Liver (tissue), 9 donors: ENCODE data around the gene ITGB1BP1. TPM values are rescaled to one million over a fixed set of nuclear protein-coding genes. Genes with fewer than 3 reads are reported as not detected.

Source experiments
- DNase-seq: peaks from one replicate; pipeline ENCODE4 v3.0.0-alpha.2; 2017; ENCODE audit warnings: low spot score
- H3K27ac ChIP-seq, 2 donors: one replicate each; pipeline ENCODE4 v1.7.0; 2013; ENCODE audit warnings: inconsistent platforms in 2 of 2, low read length in 2 of 2, control low read depth in 1 of 2, low read depth in 1 of 2, mild to moderate bottlenecking in 1 of 2
- H3K27me3 ChIP-seq, 4 donors: one replicate each; pipeline versions ENCODE4 v1.6.1 to v1.7.0; 2013; ENCODE audit warnings: low read length in 3 of 4, inconsistent platforms in 1 of 4, mild to moderate bottlenecking in 1 of 4, moderate library complexity in 1 of 4; ENCODE audit not compliant: control insufficient read depth in 4 of 4, insufficient read depth in 4 of 4
- H3K36me3 ChIP-seq, 4 donors: one replicate each; pipeline versions ENCODE4 v1.6.1 to v1.7.0; 2013; ENCODE audit warnings: low read length in 3 of 4, mild to moderate bottlenecking in 3 of 4, low read depth in 1 of 4, moderate library complexity in 1 of 4; ENCODE audit not compliant: control insufficient read depth in 4 of 4, insufficient read depth in 3 of 4
- H3K4me1 ChIP-seq, 4 donors: one replicate each; pipeline versions ENCODE4 v1.6.1 to v1.7.0; 2013; ENCODE audit warnings: low read length in 3 of 4, mild to moderate bottlenecking in 3 of 4, moderate library complexity in 1 of 4; ENCODE audit not compliant: control insufficient read depth in 4 of 4, insufficient read depth in 4 of 4
- H3K4me3 ChIP-seq, 3 donors: one replicate each; pipeline versions ENCODE4 v1.6.1 to v1.7.0; 2013; ENCODE audit warnings: low read length in 3 of 3, control low read depth in 1 of 3, low read depth in 1 of 3, mild to moderate bottlenecking in 1 of 3
- H3K9ac ChIP-seq, 2 donors: one replicate each; pipeline ENCODE4 v1.7.0; 2013; ENCODE audit warnings: low read length in 2 of 2, mild to moderate bottlenecking in 2 of 2, moderate library complexity in 2 of 2, control low read depth in 1 of 2, low read depth in 1 of 2
- H3K9me3 ChIP-seq, 4 donors: one replicate each; pipeline versions ENCODE4 v1.6.1 to v1.7.0; 2013; ENCODE audit warnings: low read length in 3 of 4; ENCODE audit not compliant: control insufficient read depth in 4 of 4
- EGR1 ChIP-seq, 2 donors: IDR thresholded peaks; 2 replicates each; pipeline ENCODE4 v1.6.1; 2016 to 2018; ENCODE audit warnings: antibody characterized with exemption in 2 of 2, low read depth in 2 of 2
- FOXA1 ChIP-seq: IDR thresholded peaks from 2 replicates; pipeline ENCODE4 v1.6.1; 2016; ENCODE audit warnings: antibody characterized with exemption
- FOXA2 ChIP-seq: IDR thresholded peaks from 2 replicates; pipeline ENCODE4 v1.6.1; 2016; ENCODE audit warnings: antibody characterized with exemption
- GABPA ChIP-seq, 2 donors: IDR thresholded peaks in 1 of 2; conservative IDR thresholded peaks in 1 of 2; 2 replicates each; pipeline ENCODE4 v1.6.1; 2016; ENCODE audit warnings: antibody characterized with exemption in 2 of 2, mild to moderate bottlenecking in 1 of 2, moderate library complexity in 1 of 2
- HNF4A ChIP-seq, 2 donors: conservative IDR thresholded peaks; 2 replicates each; pipeline ENCODE4 v1.6.1; 2016; ENCODE audit warnings: antibody characterized with exemption in 2 of 2, mild to moderate bottlenecking in 2 of 2
- HNF4G ChIP-seq: IDR thresholded peaks from 2 replicates; pipeline ENCODE4 v1.6.1; 2016; ENCODE audit warnings: antibody characterized with exemption
- JUND ChIP-seq, 2 donors: IDR thresholded peaks; 2 replicates each; pipeline ENCODE4 v1.6.1; 2016; ENCODE audit warnings: antibody characterized with exemption in 2 of 2
- NR2F2 ChIP-seq: IDR thresholded peaks from 2 replicates; pipeline ENCODE4 v1.6.1; 2016; ENCODE audit warnings: antibody characterized with exemption
- RAD21 ChIP-seq, 2 donors: IDR thresholded peaks; 2 replicates each; pipeline ENCODE4 v1.6.1; 2016; ENCODE audit warnings: antibody characterized with exemption in 2 of 2, mild to moderate bottlenecking in 2 of 2
- RXRA ChIP-seq, 2 donors: IDR thresholded peaks; 2 replicates each; pipeline ENCODE4 v1.6.1; 2017 to 2018; ENCODE audit warnings: antibody characterized with exemption in 2 of 2, mild to moderate bottlenecking in 1 of 2
- SP1 ChIP-seq: IDR thresholded peaks from 2 replicates; pipeline ENCODE4 v1.6.1; 2018; ENCODE audit warnings: antibody characterized with exemption, mild to moderate bottlenecking
- TAF1 ChIP-seq: conservative IDR thresholded peaks from 2 replicates; pipeline ENCODE4 v1.6.1; 2016; ENCODE audit warnings: antibody characterized with exemption, mild to moderate bottlenecking
- YY1 ChIP-seq: IDR thresholded peaks from 2 replicates; pipeline ENCODE4 v1.6.1; 2016; ENCODE audit warnings: antibody characterized with exemption, mild to moderate bottlenecking
- ZBTB33 ChIP-seq: IDR thresholded peaks from 2 replicates; pipeline ENCODE4 v1.6.1; 2016; ENCODE audit warnings: antibody characterized with exemption
- WGBS: extraction: QIAGEN DNeasy Blood & Tissue Kit; methylation state at CpG from one replicate; pipeline ENCODE4 v1.1.7; 2013; 5-methylcytosine and 5-hydroxymethylcytosine counted together
- polyA plus RNA-seq, 2 donors: library from polyadenylated mRNA; stranded (reverse) in 1 of 2; unstranded in 1 of 2; fragments of 200-250 nt in 1 of 2; fragments of >200 nt in 1 of 2; fragmentation: Nextera tagmentation in 1 of 2; extraction: Ambion mirVana in 1 of 2; gene quantifications; one replicate each; pipeline versions ENCODE4 v1.2.1 to v1.2.3, GENCODE V29; 2013 to 2015
- total RNA-seq, 2 donors: library from RNA; depleted of rRNA; stranded (reverse); fragments of >200 nt; gene quantifications; one replicate each; pipeline ENCODE4 v1.2.3, GENCODE V29; 2014
- TF ChIP-seq, protein P1 (sequence below): IDR thresholded peaks from 2 replicates; pipeline ENCODE4 v1.6.1; 2016; ENCODE audit warnings: antibody characterized with exemption, mild to moderate bottlenecking
- TF ChIP-seq, protein P2 (sequence below): fragments of 150-350 bp; IDR thresholded peaks from 2 replicates; pipeline ENCODE4 v1.5.1; 2017; ENCODE audit warnings: improper control_type of control experiment, low read depth, low read length; ENCODE audit not compliant: missing input control
- TF ChIP-seq, protein P3 (sequence below): IDR thresholded peaks from 2 replicates; pipeline ENCODE4 v1.6.1; 2016; ENCODE audit warnings: antibody characterized with exemption
- TF ChIP-seq, protein P4 (sequence below): IDR thresholded peaks from 2 replicates; pipeline ENCODE4 v1.6.1; 2016; ENCODE audit warnings: antibody characterized with exemption
- donor health status: healthy.
- donor health status: healthy.
- donor health status: healthy.
- donor health status: healthy.
- donor health status: healthy.

ITGB1BP1 gene
- total and polyA plus RNA-seq, 4 donors: 6.6 to 30.9 (median 13.7) TPM

GRCh38 chr2:9382604-9383235 lies 40.6 kb downstream of the ITGB1BP1 start:
- Histone ChIP-seq H3K27ac (no peak overlapping the region), H3K4me1 (no peaks in the 10 kb centered on the region), H3K9ac (no peak overlapping the region), H3K27me3 (no peaks in the 10 kb centered on the region), H3K36me3 (no peaks in the 10 kb centered on the region), H3K4me3 (no peak overlapping the region), H3K9me3 (no peaks in the 10 kb centered on the region)
- DNase-seq: no peak
- TF ChIP-seq, protein P1, sequence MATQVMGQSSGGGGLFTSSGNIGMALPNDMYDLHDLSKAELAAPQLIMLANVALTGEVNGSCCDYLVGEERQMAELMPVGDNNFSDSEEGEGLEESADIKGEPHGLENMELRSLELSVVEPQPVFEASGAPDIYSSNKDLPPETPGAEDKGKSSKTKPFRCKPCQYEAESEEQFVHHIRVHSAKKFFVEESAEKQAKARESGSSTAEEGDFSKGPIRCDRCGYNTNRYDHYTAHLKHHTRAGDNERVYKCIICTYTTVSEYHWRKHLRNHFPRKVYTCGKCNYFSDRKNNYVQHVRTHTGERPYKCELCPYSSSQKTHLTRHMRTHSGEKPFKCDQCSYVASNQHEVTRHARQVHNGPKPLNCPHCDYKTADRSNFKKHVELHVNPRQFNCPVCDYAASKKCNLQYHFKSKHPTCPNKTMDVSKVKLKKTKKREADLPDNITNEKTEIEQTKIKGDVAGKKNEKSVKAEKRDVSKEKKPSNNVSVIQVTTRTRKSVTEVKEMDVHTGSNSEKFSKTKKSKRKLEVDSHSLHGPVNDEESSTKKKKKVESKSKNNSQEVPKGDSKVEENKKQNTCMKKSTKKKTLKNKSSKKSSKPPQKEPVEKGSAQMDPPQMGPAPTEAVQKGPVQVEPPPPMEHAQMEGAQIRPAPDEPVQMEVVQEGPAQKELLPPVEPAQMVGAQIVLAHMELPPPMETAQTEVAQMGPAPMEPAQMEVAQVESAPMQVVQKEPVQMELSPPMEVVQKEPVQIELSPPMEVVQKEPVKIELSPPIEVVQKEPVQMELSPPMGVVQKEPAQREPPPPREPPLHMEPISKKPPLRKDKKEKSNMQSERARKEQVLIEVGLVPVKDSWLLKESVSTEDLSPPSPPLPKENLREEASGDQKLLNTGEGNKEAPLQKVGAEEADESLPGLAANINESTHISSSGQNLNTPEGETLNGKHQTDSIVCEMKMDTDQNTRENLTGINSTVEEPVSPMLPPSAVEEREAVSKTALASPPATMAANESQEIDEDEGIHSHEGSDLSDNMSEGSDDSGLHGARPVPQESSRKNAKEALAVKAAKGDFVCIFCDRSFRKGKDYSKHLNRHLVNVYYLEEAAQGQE: no peak
- TF ChIP-seq YY1: no peak
- TF ChIP-seq TAF1: no peak
- TF ChIP-seq FOXA1: no peak
- TF ChIP-seq RAD21 (IDR thresholded peaks at IDR 0.05): no peak
- TF ChIP-seq HNF4A (conservative IDR thresholded peaks at IDR 0.05): no peak
- TF ChIP-seq HNF4G: no peak
- no peak for TF ChIP-seq NR2F2
- TF ChIP-seq, protein P2, sequence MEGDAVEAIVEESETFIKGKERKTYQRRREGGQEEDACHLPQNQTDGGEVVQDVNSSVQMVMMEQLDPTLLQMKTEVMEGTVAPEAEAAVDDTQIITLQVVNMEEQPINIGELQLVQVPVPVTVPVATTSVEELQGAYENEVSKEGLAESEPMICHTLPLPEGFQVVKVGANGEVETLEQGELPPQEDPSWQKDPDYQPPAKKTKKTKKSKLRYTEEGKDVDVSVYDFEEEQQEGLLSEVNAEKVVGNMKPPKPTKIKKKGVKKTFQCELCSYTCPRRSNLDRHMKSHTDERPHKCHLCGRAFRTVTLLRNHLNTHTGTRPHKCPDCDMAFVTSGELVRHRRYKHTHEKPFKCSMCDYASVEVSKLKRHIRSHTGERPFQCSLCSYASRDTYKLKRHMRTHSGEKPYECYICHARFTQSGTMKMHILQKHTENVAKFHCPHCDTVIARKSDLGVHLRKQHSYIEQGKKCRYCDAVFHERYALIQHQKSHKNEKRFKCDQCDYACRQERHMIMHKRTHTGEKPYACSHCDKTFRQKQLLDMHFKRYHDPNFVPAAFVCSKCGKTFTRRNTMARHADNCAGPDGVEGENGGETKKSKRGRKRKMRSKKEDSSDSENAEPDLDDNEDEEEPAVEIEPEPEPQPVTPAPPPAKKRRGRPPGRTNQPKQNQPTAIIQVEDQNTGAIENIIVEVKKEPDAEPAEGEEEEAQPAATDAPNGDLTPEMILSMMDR: no peak
- TF ChIP-seq, protein P3, sequence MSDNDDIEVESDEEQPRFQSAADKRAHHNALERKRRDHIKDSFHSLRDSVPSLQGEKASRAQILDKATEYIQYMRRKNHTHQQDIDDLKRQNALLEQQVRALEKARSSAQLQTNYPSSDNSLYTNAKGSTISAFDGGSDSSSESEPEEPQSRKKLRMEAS: no peak
- no peak for TF ChIP-seq EGR1 (IDR thresholded peaks at IDR 0.05; ENCODE audit: low read depth in 2 of 2)
- TF ChIP-seq JUND (IDR thresholded peaks at IDR 0.05): no peak
- TF ChIP-seq, protein P4, sequence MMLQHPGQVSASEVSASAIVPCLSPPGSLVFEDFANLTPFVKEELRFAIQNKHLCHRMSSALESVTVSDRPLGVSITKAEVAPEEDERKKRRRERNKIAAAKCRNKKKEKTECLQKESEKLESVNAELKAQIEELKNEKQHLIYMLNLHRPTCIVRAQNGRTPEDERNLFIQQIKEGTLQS: no peak
- no peak for TF ChIP-seq ZBTB33
- TF ChIP-seq GABPA (IDR thresholded peaks at IDR 0.05 in 1 of 2, conservative IDR thresholded peaks at IDR 0.05 in 1 of 2): no peak
- no peak for TF ChIP-seq RXRA (IDR thresholded peaks at IDR 0.05)
- TF ChIP-seq SP1: no peak
- TF ChIP-seq FOXA2: no peak
- WGBS: 97% methylated on average over 6 of the region's 6 CpGs
